Frontal cortex (tissue), 4 donors: Measurements from ENCODE around the gene CHCHD5. TPM values are rescaled to one million over a fixed set of nuclear protein-coding genes. Genes with fewer than 3 reads are reported as not detected.
"Not testable (repeated sequence)": the region's sequence is repeated elsewhere in the genome, so short reads cannot be mapped to it uniquely, and the experiment has no call there.

Experiments used
- DNase-seq, 2 donors: peaks; one replicate each; pipeline ENCODE4 v3.0.0; 2012; ENCODE audit warnings: low spot score in 2 of 2
- FAIRE-seq: peaks from 2 replicates; lab custom pipeline; 2012; peaks lifted over from hg19 to GRCh38; lab: Jason Lieb, UNC
- total RNA-seq: library from RNA; depleted of rRNA; stranded (reverse); fragments of >200 nt; gene quantifications from one replicate; pipeline ENCODE4 v1.2.3, GENCODE V29; 2014
- donor health status: control.
- donor health status: control.
- donor health status: control.

Gene CHCHD5
- total RNA-seq, 1 donor from 2014 or later: 3.3 TPM

DNA sequence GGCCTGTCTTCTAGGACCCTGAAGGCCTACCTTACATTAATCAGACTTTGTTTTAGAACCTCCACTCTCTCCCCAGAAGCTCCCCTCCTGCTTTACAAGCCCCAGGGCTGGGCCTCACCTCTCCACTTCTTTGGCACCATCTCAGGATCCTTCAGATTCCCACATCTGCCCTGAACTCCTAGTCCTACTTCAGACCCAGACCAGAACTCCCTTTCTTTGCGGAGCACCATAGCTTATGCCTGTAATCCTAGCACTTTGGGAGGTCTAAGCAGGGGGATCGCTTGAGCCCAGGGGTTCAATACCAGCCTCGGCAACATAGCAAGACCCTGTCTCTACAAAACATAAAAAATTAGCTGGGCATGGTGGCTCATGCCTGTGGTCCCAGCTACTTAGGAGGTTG, 991 bp downstream of the CHCHD5 start:
- FAIRE-seq: no peak

GRCh38 chr2:112585873-112586464, 1.6 kb downstream of the CHCHD5 start:
- no peak for DNase-seq
- FAIRE-seq: no peak

More for the DNA sequence above, 991 bp downstream of the CHCHD5 start:
- DNase-seq: no peak

- no peak for FAIRE-seq
- DNase-seq: no peak
Measured at GRCh38 chr2:112588611-112589045, 4.2 kb downstream of the CHCHD5 start.

GRCh38 chr2:112591413-112591812, 7.0 kb downstream of the CHCHD5 start:
- DNase-seq (no peak), FAIRE-seq (no peak)

DNA sequence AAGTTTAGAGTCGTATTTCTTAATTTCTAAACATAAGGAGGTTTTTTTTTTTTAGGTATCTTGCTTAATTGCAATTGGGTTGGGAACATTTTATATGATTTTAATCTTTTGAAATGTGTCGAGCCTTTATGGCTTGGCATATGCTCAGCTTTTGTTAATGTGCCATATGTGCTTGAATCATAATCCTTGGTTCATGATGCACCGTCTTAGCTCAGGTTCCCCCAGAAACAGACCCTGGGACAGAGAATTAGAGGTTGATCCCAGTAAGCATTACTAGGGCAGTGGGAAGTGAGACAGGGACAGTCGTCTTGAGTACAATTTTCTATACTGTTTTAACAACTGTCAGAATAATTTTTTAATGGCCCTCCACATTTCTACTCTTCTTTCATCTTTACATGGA, 9.3 kb downstream of the CHCHD5 start:
- DNase-seq (no peak), FAIRE-seq (no peak)

DNA sequence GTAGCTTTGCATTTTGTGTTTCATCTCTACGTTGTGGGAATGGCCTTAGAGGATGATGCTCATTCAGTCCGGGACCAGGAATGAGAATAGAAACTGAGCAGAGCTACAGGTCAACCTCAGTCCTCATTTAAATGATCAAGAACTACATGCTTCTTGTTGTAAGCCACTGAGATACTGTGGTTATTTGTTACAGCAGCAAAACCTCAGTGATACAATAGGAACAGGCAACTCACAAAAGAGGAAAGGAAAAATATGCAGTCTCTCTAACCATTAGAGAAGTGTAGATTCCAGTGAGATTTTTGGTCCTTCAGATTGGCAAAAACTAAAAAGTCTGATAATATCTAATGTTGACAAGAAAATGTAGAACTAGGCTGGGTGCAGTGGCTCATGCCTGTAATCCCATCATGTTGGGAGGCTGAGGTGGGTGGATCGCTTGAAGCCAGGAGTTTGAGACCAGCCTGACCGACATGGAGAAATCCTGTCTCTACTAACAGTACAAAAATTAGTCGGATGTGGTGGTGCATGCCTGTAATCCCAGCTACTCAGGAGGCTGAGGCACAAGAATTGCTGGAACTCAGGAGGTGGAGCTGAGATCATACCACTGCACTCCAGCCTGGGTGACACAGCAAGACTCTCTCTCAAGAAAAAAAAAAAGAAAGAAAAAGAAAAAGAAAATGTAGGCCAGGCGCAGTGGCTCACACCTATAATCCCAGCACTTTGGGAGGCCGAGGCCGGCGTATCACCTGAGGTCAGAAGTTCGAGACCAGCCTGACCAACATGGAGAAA, 13.3 kb downstream of the CHCHD5 start:
- FAIRE-seq: no peak
- DNase-seq: no peak

GRCh38 chr2:112600634-112601033, 16.2 kb downstream of the CHCHD5 start:
- FAIRE-seq (no peak), DNase-seq (no peak)

DNA sequence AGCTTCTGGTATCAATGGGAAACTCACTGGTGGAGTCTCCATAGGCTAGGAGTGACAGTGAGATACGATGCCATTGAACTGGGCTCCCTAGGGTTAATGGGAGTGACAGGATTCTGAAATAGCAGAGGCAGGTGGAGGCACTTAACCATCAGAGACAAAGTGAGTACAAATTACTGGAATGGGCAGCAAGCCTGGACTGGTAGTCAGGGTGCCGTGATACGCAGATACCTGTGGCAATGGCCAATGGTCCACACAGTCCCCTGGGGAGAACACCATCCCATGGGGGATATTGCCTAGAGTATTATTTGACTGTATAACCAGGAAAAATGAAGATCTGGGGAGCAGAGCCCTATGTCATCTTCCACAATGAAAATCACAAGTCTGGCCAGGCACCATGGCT, 17.3 kb downstream of the CHCHD5 start:
- no peak for DNase-seq
- no peak for FAIRE-seq

DNA sequence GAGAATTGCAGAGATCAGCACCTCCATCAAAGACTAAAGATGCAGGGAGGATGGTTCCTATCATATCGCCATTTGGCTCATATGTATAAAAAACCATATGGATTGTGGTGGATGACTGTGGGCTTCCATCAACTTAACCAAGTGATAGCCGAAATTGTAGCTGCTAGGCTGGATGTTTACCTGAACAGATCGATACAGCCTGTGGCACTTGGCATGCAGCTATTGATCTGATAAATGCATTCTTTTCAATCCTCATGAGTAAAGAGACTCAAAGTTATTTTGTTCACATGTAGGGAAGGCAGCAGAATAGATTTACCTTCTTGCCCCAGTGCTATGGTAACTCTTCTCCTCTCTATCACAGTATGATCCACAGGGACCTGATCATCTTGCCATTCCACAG, 18.5 kb downstream of the CHCHD5 start:
- FAIRE-seq (no peak), DNase-seq (no peak)

DNA sequence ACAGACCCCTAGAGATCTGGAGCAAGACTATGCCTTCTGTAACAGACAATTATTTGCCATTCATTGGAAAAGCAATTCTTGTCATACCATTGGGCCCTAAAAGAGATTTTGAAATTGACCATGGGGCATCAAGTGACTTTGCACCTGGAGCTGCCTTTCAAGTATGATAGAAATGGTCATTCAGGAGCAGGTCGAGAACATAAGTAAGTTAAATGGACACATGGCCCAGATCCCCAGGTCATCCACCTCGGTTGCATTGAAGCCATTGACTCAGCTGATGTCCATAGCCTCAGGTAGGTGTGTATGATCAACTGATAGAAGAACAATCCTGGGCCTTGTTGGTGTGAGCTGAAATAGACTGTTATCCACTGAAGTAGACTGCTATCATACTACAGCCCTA, 19.3 kb downstream of the CHCHD5 start:
- no peak for DNase-seq
- FAIRE-seq: no peak

DNA sequence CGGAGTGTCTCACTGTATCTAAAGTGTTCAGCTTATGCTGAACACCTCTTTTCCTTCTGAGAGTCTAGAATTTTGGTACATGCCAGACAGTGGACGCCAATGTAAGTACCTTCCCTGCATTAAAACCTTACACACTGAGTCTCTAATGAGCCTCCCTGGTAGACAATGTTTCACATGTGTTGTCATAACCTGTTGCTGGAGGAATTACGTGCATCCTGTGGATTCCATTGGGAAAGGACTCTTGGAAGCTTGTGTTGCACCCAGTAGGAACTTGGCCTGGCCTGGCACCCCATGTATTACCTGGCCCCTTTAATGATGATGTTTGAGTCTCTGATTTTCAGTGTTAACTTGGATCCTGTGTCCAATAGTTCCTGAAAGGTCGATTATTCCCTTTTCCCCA, 20.5 kb downstream of the CHCHD5 start:
- DNase-seq (no peak), FAIRE-seq (no peak)

DNA sequence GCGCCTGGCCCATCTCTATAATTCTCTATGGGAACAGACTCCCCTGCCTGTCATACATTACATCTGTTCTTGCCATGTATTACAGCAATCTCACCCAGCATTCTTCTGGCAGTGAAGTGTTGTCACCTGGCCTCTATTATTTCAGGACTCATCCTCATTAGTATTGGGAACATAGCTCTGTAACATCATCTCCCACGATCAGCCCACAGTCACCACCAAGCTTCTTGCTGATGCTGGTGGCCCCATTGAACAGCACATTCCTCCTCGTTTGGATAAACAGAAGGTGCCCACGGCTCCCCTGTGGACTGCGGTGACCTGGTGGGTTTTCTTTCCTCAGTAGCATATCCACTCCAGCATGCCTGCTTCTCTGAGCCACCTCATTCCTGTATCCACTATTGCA, 21.5 kb downstream of the CHCHD5 start:
- DNase-seq: no peak
- no peak for FAIRE-seq

- DNase-seq (no peak), FAIRE-seq (no peak)
Measured at GRCh38 chr2:112606547-112606946, 22.1 kb downstream of the CHCHD5 start.

DNA sequence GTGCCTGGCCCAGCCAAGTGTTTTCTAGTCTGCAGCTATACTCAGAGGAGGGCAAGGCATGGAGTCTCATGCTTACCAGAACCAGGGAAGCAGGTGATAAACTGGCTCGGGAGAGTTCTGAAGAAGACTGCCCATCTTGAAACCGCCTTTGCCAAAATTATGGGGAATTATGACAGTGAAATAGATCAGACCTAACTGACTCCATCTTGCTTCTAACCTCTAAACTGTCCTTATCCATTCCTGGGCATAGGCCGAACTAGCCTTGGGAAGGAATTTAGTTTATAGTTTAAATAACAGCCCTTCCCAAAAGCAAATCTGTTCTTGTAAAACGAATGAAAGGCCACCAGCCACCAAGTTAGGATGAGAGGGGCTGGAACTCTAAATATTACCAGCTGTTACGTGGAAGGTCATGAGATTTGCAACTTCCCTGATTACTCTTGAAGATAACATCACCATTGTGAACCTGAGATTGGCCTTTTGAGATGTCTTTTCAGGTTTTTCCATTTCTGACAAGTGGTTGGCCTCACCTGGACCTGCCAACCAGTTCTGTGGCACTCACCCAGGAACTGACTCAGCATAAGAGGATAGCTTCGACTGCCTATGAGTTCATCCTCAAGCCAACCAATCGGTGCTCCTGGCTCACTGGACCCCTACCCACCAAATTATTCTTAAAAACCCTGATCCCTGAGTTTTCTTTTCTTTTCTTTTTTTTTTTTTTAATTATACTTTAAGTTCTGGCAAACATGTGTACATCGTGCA, 23.4 kb downstream of the CHCHD5 start:
- no peak for DNase-seq
- no peak for FAIRE-seq

GRCh38 chr2:112609320-112609719, 24.9 kb downstream of the CHCHD5 start:
- FAIRE-seq, DNase-seq: not testable (repeated sequence)

DNA sequence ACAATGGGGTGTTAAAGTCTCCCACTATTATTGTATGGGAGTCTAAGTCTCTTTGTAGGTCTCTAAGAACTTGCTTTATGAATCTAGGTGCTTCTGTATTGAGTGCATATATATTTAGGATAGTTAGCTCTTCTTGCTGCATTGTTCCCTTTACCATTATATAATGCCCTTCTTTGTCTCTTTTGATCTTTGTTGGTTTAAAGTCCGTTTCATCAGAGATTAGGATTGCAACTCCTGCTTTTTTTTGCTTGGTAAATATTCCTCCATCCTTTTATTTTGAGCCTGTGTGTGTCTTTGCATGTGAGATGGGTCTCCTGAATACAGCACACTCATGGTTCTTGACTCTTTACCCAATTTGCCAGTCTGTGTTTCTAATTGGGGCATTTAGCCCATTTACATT, 27.9 kb downstream of the CHCHD5 start:
- not testable (repeated sequence) for FAIRE-seq, DNase-seq

DNA sequence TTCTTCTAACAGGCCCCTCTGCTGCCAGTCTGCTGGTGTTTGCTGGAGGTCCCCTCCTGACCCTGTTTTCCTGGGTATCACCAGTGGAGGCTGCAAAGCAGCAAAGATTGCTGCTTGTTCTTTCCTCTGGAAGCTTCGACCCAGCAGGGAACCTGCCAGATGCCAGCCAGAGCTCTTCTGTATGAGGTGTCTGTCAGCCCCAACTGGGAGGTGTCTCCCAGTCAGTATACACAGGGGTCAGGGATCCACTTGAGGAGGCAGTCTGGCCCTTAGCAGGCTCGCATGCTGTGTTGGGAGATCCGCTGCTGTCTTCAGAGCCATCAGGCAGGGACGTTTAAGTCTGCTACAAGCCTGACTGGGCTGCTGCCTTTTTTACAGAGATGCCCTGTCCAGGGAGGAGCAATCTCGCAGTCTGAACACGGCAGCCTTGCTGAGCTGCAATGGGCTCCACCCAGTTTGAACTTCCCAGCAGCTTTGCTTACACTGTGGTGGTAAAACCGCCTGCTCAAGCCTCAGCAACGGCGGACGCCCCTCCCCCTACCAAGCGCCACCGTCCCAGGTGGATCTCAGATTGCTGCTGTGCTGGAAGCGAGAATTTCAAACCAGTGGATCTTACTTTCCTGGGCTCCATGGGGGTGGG, 29.9 kb downstream of the CHCHD5 start:
- DNase-seq (no peak), FAIRE-seq (no peak)

DNA sequence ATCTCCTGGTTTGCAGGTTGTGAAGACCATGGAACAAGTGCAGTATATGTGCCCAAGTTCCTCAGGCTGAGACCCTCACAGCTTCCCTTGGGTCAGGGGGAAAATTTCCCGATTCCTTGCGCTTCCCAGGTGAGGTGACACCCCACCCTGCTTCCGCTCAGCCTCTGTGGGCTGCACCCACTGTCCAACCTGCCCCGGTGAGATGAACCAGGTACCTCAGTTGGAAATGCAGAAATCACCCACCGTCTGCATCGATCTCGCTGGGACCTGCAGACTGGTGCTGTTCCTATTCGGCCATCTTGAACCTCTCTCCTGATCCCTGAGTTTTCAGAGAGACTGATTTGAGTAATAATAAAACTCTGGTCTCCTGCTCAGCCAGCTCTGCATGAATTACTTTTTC, 30.6 kb downstream of the CHCHD5 start:
- DNase-seq (no peak), FAIRE-seq (no peak)

DNA sequence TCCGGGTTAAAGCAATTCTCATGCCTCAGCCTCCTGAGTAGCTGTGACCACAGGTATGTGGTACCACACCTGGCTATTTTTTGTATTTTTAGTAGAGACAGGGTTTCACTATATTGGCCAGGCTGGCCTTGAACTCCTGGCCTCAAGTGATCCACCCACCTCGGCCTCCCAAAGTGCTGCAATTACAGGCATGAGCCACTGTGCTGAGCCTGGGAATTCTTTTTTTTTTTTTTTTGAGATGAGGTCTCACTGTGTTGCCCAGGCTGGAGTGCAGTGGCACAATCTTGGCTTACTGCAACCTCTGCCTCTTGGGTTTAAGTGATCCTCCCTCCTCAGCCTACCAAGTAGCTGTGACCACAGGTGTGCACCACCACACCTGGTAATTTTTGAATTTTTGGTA, 31.4 kb downstream of the CHCHD5 start:
- not testable (repeated sequence) for DNase-seq, FAIRE-seq

GRCh38 chr2:112618383-112618782, 34.0 kb downstream of the CHCHD5 start:
- FAIRE-seq (no peak), DNase-seq (no peak)
